Measurements from ENCODE around the gene ARHGEF12.

ARHGEF12 gene

DNA sequence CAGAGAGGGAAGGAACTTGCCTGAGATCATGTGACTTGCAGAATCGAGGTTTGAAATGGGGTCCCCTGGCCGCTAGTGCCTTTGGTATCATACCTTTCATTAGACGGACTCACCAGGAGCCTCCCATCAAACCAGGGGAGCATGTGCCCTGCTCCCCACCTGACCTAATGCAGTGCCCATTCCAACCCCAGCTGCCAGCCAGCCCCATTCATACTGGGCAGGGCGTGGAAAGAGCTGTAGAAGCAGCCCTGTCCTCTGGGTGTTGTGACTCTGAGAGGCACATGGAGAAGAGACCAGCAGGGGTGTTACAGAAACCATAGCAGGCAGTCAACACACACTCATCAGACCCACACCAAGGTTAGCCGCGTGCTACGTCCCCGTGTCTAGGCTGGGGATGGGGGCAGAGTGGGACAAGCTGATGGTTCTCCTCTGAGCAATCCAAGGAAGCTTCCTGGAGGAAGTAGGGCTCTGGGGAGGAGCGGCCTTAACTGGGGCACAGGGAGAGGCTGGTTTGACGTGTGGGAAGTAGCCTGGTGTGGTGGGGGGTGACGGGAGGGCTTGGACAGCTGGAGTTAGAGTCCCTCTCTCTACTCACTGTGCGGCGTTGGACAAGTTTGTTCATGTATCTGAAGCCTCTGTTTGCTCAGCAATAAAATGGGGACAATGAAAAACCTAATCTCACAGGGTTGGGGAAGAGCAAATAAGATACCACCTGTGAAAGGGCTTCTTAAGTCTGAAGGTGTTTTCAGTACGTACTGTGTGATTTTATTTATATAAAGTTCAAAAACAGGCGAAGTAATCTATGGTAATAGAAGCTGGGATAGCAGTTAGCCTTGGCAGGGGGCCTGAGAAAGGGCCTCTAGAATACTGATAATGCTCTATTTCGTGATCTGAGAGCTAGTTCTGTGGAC lies 189.3 kb downstream of the ARHGEF12 start:
- Histone ChIP-seq H3K4me3 (ENCODE audit: low read length) (no peak overlapping the region), H3K36me3 (ENCODE audit: insufficient read depth, low read depth, low read length) (no peaks in the 10 kb centered on the region), H3K27ac (ENCODE audit: low read length) (no peak overlapping the region), H3K9me3 (ENCODE audit: insufficient read depth, low read depth, low read length) (no peaks in the 10 kb centered on the region), H3K9ac (ENCODE audit: low read depth, low read length) (no peak overlapping the region), H3K27me3 (ENCODE audit: insufficient read depth, low read length) (no peaks in the 10 kb centered on the region; the same call in none of the 2 replicates), H3K4me1 (ENCODE audit: insufficient read depth, low read length) (peaks cover 15% of the 10 kb centered on the region; the same call in 1 of the 2 replicates)

DNA sequence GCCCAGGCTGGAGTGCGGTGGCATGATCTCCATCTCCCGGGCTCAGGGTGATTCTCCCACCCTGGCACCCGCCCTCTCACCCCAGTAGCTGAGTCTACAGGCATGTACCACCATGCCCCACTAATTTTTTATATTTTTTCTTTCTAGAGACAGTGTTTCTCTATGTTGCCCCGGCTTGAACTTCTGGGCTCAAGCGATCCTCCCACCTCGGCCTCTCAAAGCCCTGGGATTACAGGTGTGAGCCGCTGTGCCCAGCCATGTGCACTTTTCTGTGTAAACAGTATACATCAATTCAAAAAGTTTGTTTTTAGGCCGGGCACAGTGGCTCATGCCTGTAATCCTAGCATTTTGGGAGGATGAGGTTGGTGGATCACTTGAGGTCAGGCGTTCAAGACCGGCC lies 190.0 kb downstream of the ARHGEF12 start:
- H3K9me3 ChIP-seq (ENCODE audit: insufficient read depth, low read depth, low read length): no peaks in the 10 kb centered on the region

GRCh38 chr11:120527111-120527761 lies 191.0 kb downstream of the ARHGEF12 start:
- peak overlapping the region; percentile 10; the same call in 1 of the 2 replicates for H3K9ac ChIP-seq (ENCODE audit: low read depth, low read length)
- H3K36me3 ChIP-seq (ENCODE audit: insufficient read depth, low read depth, low read length): no peaks in the 10 kb centered on the region
- no peak overlapping the region for H3K27ac ChIP-seq (ENCODE audit: low read length)
- peaks cover 15% of the 10 kb centered on the region; the same call in 1 of the 2 replicates for H3K4me1 ChIP-seq (ENCODE audit: insufficient read depth, low read length)
- peaks cover 5% of the 10 kb centered on the region for H3K27me3 ChIP-seq (ENCODE audit: insufficient read depth, low read length)
- H3K4me3 ChIP-seq (ENCODE audit: low read length): peak overlapping the region; percentile 21; the same call in 1 of the 2 replicates
- H3K9me3 ChIP-seq (ENCODE audit: insufficient read depth, low read depth, low read length): no peaks in the 10 kb centered on the region

More for the DNA sequence above, 190.0 kb downstream of the ARHGEF12 start:
- Histone ChIP-seq H3K4me3 (ENCODE audit: low read length) (no peak overlapping the region), H3K36me3 (ENCODE audit: insufficient read depth, low read depth, low read length) (no peaks in the 10 kb centered on the region), H3K27ac (ENCODE audit: low read length) (no peak overlapping the region), H3K9ac (ENCODE audit: low read depth, low read length) (no peak overlapping the region), H3K4me1 (ENCODE audit: insufficient read depth, low read length) (peaks cover 15% of the 10 kb centered on the region; the same call in 1 of the 2 replicates), H3K27me3 (ENCODE audit: insufficient read depth, low read length) (peaks cover 5% of the 10 kb centered on the region)

DNA sequence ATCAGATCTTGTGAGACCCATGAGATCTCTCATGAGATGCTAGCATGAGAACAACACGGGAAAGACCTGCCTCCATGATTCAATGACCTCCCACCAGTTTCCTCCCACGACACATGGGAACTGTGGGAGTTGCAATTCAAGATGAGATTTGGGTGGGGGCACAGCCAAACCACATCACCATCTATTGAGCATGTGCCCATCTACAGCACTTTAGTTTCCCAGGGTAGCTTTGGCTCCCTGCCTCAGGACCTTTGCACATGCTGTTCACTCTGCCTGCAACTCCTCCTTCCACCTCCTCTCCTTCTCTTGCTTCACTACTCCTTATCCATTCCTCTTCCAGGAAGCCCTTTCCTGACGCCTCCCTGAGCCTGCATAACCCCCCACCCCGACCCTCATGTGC lies 192.5 kb downstream of the ARHGEF12 start:
- H3K27ac ChIP-seq (ENCODE audit: low read length): no peak overlapping the region
- no peak overlapping the region for H3K9ac ChIP-seq (ENCODE audit: low read depth, low read length)
- H3K4me3 ChIP-seq (ENCODE audit: low read length): no peak overlapping the region
- H3K27me3 ChIP-seq (ENCODE audit: insufficient read depth, low read length): peaks cover 5% of the 10 kb centered on the region
- H3K36me3 ChIP-seq (ENCODE audit: insufficient read depth, low read depth, low read length): no peaks in the 10 kb centered on the region
- no peaks in the 10 kb centered on the region for H3K9me3 ChIP-seq (ENCODE audit: insufficient read depth, low read depth, low read length)
- peaks cover 9% of the 10 kb centered on the region; the same call in 1 of the 2 replicates for H3K4me1 ChIP-seq (ENCODE audit: insufficient read depth, low read length)

GRCh38 chr11:120529214-120529613 lies 193.0 kb downstream of the ARHGEF12 start:
- Histone ChIP-seq H3K9ac (ENCODE audit: low read depth, low read length) (no peak overlapping the region), H3K27me3 (ENCODE audit: insufficient read depth, low read length) (peaks cover 5% of the 10 kb centered on the region), H3K4me1 (ENCODE audit: insufficient read depth, low read length) (peaks cover 9% of the 10 kb centered on the region; the same call in 1 of the 2 replicates), H3K9me3 (ENCODE audit: insufficient read depth, low read depth, low read length) (no peaks in the 10 kb centered on the region), H3K27ac (ENCODE audit: low read length) (no peak overlapping the region), H3K4me3 (ENCODE audit: low read length) (no peak overlapping the region), H3K36me3 (ENCODE audit: insufficient read depth, low read depth, low read length) (no peaks in the 10 kb centered on the region)

DNA sequence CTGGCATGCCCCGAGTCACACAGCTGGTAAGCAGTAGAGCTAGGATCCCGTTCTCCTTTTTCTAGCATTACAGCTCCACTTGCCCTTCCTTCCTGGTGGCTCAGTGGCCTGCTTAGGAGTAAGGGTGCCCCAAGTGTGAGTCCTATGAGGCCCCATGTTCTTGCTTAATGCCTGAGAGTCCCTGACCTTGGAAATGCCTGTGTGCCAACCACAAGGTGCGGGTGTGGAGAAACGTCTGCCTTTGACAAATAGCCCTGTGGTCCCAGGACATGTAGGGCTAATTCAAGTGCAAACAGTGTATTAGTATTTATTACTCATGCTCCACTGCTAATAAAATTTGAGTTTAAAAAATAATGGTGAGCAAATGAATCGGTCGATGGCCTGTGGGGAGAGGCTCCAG lies 193.7 kb downstream of the ARHGEF12 start:
- H3K4me1 ChIP-seq (ENCODE audit: insufficient read depth, low read length): peaks cover 9% of the 10 kb centered on the region; the same call in 1 of the 2 replicates
- no peak overlapping the region for H3K27ac ChIP-seq (ENCODE audit: low read length)
- peaks cover 5% of the 10 kb centered on the region for H3K27me3 ChIP-seq (ENCODE audit: insufficient read depth, low read length)
- no peak overlapping the region for H3K9ac ChIP-seq (ENCODE audit: low read depth, low read length)
- no peaks in the 10 kb centered on the region for H3K9me3 ChIP-seq (ENCODE audit: insufficient read depth, low read depth, low read length)
- H3K36me3 ChIP-seq (ENCODE audit: insufficient read depth, low read depth, low read length): no peaks in the 10 kb centered on the region
- no peak overlapping the region for H3K4me3 ChIP-seq (ENCODE audit: low read length)

GRCh38 chr11:120532082-120532831 lies 196.0 kb downstream of the ARHGEF12 start:
- Histone ChIP-seq H3K4me1 (ENCODE audit: insufficient read depth, low read length) (peaks cover 3% of the 10 kb centered on the region; the same call in 1 of the 2 replicates), H3K9me3 (ENCODE audit: insufficient read depth, low read depth, low read length) (no peaks in the 10 kb centered on the region), H3K36me3 (ENCODE audit: insufficient read depth, low read depth, low read length) (no peaks in the 10 kb centered on the region), H3K27me3 (ENCODE audit: insufficient read depth, low read length) (peaks cover 5% of the 10 kb centered on the region; the same call in 1 of the 2 replicates), H3K27ac (ENCODE audit: low read length) (no peak overlapping the region), H3K9ac (ENCODE audit: low read depth, low read length) (no peak overlapping the region), H3K4me3 (ENCODE audit: low read length) (no peak overlapping the region)

- H3K36me3 ChIP-seq (ENCODE audit: insufficient read depth, low read depth, low read length): no peaks in the 10 kb centered on the region
- no peaks in the 10 kb centered on the region for H3K9me3 ChIP-seq (ENCODE audit: insufficient read depth, low read depth, low read length)
- H3K27me3 ChIP-seq (ENCODE audit: insufficient read depth, low read length): peaks cover 5% of the 10 kb centered on the region; the same call in 1 of the 2 replicates
- H3K9ac ChIP-seq (ENCODE audit: low read depth, low read length): no peak overlapping the region
- H3K4me1 ChIP-seq (ENCODE audit: insufficient read depth, low read length): no peaks in the 10 kb centered on the region; the same call in 1 of the 2 replicates
- no peak overlapping the region for H3K27ac ChIP-seq (ENCODE audit: low read length)
- no peak overlapping the region for H3K4me3 ChIP-seq (ENCODE audit: low read length)
Observed at GRCh38 chr11:120532832-120533196, 196.6 kb downstream of the ARHGEF12 start.

- H3K27me3 ChIP-seq (ENCODE audit: insufficient read depth, low read length): no peaks in the 10 kb centered on the region; the same call in 1 of the 2 replicates
- H3K36me3 ChIP-seq (ENCODE audit: insufficient read depth, low read depth, low read length): no peaks in the 10 kb centered on the region
- no peaks in the 10 kb centered on the region for H3K9me3 ChIP-seq (ENCODE audit: insufficient read depth, low read depth, low read length)
- no peak overlapping the region for H3K9ac ChIP-seq (ENCODE audit: low read depth, low read length)
- no peaks in the 10 kb centered on the region for H3K4me1 ChIP-seq (ENCODE audit: insufficient read depth, low read length)
- no peak overlapping the region for H3K27ac ChIP-seq (ENCODE audit: low read length)
- H3K4me3 ChIP-seq (ENCODE audit: low read length): no peak overlapping the region
Observed at GRCh38 chr11:120536091-120536796, 200.0 kb downstream of the ARHGEF12 start.

- H3K4me3 ChIP-seq (ENCODE audit: low read length): no peak overlapping the region
- no peaks in the 10 kb centered on the region; the same call in 1 of the 2 replicates for H3K27me3 ChIP-seq (ENCODE audit: insufficient read depth, low read length)
- H3K9ac ChIP-seq (ENCODE audit: low read depth, low read length): no peak overlapping the region
- no peaks in the 10 kb centered on the region for H3K9me3 ChIP-seq (ENCODE audit: insufficient read depth, low read depth, low read length)
- H3K27ac ChIP-seq (ENCODE audit: low read length): no peak overlapping the region
- no peaks in the 10 kb centered on the region for H3K4me1 ChIP-seq (ENCODE audit: insufficient read depth, low read length)
- no peaks in the 10 kb centered on the region for H3K36me3 ChIP-seq (ENCODE audit: insufficient read depth, low read depth, low read length)
Observed at GRCh38 chr11:120536797-120537169, 200.6 kb downstream of the ARHGEF12 start.

DNA sequence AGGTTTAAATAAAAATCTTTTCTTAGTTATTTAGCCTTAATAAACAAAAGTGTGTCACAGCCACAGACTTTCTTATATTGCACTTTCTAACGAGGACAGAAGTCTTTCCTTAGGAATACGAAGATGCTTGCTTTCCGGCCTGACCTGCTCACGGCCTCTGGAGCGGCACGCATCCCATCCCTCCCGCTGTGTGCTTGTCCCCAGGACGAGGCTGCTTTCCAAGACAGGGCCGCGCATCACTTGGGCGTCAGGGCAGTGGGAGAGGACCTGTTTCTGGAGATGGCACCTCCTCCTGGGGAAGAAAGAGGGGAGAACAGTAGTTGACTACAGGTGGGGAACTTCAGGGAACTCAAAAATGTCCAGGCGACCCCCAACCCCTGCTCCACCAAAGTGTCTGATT lies 201.8 kb downstream of the ARHGEF12 start:
- Histone ChIP-seq H3K9me3 (ENCODE audit: insufficient read depth, low read depth, low read length) (no peaks in the 10 kb centered on the region), H3K4me1 (ENCODE audit: insufficient read depth, low read length) (no peaks in the 10 kb centered on the region), H3K36me3 (ENCODE audit: insufficient read depth, low read depth, low read length) (no peaks in the 10 kb centered on the region), H3K27ac (ENCODE audit: low read length) (no peak overlapping the region), H3K9ac (ENCODE audit: low read depth, low read length) (no peak overlapping the region), H3K27me3 (ENCODE audit: insufficient read depth, low read length) (no peaks in the 10 kb centered on the region; the same call in 1 of the 2 replicates), H3K4me3 (ENCODE audit: low read length) (no peak overlapping the region)

Measured in iPS-20b (cell line).